HG02885 (cell line): Measurements from ENCODE around the gene RAB3D.

Source experiments
- ATAC-seq: cut with Tn5 transposase; IDR thresholded peaks from one replicate; pipeline ENCODE4 v1.9.1; 2021; ENCODE audit warnings: mild to moderate bottlenecking; ENCODE audit not compliant: unreplicated experiment, poor library complexity

Gene RAB3D

GRCh38 chr19:11299946-11300810, 39.3 kb downstream of the RAB3D start:
- ATAC-seq = no peak

GRCh38 chr19:11296264-11296663, 43.2 kb downstream of the RAB3D start:
- ATAC-seq = no peak

DNA sequence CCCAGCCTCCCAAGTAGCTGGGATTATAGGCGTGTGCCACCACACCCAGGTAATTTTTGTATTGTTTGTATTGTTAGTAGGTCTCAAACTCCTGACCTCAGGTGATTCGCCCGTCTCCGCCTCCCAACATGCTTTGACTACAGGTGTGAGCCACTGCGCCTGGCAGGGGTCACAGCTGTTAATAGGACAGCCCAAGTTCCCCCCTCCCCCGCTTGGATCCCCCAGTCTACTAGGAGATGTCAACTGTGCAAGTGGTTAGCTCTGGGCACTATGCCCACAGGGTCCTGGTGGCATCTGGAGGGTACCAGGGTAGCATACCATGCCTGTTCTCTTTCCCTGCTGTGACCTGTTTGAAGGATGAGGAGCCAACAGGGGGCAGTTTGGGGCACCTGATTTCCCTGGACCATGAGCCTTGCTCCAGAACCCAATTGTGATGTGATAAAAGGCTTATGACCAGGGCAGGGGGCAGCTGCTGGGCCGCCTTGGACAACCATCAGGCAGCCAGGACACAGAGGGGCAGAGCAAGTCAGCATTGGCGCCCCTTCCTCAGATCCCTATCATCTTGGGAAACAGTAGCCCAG, 43.7 kb downstream of the RAB3D start, which contains the start of gene TSPAN16:
Gene TSPAN16, plus strand, starts transcription at position 496 of the 581 bp plus-strand sequence. CDS start 138 bp downstream, outside the sequence.
- ATAC-seq = no peak

DNA sequence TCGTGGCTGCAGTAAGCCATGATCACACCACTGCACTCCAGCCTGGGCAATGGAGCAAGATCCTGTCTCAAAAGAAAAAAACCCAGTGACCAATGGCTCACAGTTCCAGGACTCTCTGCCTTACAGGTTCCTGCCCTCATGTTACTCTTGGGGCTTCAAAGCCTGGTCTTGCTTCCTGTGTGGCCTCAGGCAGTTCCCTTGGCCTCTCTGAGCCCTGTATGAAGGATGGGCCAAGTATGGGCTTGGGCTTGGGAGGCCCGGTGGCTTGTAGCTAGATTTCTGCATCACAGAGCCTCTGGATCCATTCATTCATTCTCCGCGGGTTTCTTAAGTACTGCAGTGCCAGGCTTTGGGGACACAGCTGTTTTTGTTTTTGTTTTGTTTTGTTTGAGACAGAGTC, 44.3 kb downstream of the RAB3D start:
- no peak for ATAC-seq

DNA sequence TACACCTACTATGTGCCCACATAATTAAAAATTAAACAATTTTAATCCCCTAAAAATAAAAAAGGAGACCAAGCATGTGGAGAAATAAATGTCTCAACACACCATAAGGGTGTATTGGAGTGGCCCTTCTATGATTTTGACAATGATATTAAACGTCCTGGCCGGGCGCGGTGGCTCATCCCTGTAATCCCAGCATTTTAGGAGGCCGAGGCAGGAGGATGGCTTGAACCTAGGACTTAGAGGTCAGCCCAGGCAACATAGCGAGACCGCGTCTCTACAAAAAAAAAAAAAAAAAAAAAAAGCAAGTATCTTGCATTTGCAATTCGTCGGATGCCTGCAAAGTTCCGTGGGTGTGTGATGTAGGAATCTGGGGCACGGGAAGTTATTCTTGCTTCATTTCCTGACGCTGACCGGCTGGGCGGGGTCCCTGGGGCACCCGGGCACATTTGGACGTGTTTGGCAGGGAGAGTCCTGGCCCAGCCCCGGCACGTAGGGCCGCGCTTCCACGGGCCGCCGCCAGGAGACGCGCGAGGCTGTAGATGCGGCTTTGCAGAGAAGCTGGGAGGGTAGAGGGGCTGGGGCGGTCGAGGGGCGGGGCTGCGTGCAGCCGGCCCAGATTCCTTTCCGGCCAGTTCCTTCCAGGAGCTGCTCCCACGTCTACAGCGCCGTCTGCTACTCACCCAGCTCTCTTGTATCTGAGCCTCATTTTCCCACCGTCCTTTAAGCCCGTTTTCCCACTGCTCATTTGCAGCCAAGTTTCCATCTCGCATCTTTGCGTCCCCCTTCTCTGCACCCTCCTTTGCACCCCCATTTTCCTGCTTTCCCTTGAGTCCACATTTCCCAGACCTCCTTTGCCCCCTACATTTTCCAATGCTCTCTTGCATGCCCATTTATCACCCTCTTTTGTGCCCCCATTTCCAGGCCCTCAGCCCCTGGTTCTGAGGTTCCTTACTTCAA, 45.7 kb downstream of the RAB3D start:
- no peak for ATAC-seq

DNA sequence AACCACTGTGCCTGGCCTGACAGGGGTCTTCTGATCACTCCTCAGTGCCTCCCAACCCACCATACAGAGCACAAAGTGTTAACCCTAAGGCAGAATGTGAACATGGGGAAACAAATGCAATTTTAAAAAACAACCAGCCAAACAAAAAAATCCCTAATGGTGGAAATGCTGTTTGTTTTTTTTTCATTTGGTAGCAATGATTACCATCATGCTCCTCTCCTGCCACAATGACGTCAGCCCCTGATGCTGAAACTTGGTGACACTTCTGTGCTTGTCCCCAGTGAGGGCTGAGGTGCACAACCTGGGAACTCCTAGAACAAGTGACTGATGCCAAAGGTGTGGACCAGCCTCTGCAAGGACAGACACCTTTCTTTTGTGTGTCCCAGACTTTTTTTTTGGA, 47.5 kb downstream of the RAB3D start:
- ATAC-seq = no peak

GRCh38 chr19:11291415-11291814, 48.0 kb downstream of the RAB3D start:
- no peak for ATAC-seq

GRCh38 chr19:11290256-11290655, 49.2 kb downstream of the RAB3D start:
- ATAC-seq = no peak

DNA sequence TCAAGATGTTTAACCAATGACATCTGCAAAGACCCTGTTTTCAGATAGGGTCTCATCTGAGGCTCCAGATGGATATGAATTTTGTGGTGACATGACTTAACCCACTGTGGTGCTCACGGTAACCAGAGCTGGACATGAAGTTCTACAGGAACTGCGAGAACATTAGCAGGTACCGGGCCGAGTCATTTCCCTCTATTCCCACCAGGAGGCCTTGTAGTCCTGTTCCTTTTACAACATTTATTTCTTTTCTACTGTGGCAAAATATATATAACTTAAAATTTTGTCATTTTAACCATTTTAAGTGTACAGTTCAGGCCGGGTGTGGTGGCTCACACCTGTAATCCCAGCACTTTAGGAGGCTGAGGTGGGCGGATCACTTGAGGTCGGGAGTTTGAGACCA, 51.1 kb downstream of the RAB3D start:
- no peak for ATAC-seq

GRCh38 chr19:11286312-11286974, 53.0 kb downstream of the RAB3D start:
- no peak for ATAC-seq

- no peak for ATAC-seq
These were observed 54.9 kb downstream of the RAB3D start for GRCh38 chr19:11284515-11284914.

DNA sequence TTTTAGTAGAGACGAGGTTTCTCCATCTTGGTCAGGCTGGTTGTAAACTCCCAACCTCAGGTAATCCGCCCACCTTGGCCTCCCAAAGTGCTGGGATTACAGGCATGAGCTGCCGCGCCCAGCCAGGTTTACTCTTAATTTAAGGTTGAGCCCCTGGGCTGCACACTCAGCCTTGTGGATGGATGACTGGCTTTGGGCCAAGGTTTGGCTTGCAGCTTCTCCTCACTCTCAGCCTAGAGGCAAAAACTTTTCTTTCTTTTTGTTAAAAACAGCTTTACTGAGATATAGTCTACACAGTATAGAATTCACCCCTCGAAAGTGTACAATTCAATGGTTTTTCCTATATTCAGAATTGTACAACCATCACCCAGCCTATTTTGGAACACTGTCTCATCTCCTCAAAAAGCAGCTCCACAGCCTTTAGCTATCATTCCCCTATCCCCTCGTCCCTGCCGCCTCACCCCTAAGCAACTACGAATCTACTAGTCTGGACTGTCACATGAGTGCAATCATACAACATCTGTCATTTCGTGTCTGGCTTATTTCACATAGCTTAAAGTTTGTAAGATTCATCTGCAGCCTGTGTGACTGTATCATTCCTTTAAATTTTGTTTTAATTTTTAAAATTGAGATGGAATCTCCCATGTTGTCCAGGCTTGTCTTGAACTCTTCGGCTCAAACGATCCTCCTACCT, 58.0 kb downstream of the RAB3D start:
- no peak for ATAC-seq

DNA sequence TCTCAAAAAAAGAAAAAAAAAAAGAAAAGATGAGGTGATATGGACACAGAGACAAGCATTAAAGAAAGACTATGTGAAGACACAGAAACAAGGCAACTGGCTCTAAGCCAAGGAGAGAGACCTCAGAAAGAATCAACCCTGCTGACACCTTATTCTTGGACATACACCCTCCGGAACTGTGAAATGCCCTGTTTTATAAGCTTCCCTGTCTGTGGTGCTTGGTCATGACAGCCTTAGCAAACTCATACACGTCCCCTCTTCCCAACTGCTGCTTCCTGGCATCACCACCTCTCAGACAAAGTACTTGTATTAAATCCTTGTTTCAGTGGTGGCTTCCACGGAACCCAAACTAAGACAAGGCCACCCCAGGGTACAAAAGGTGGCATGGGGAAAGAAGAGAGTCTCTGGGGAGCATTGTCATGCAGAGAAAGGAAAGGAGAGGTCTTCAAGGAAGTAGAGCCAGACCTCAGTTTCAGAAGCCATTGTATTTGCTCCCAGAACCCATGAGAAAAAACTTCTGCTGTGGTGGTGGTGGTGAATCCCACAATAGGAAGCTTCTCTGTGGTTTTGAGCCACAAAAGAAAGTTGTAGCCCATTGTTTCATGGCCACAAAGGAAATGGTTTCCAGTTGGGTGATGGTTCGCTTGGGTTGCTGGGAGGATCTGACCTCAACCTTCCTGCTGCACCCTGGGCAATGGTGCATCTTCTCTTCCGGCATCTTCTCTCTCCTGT, 59.8 kb downstream of the RAB3D start:
- no peak for ATAC-seq

GRCh38 chr19:11278670-11279069, 60.8 kb downstream of the RAB3D start:
- no peak for ATAC-seq

- ATAC-seq = no peak
These were observed 64.8 kb downstream of the RAB3D start for GRCh38 chr19:11274533-11275086.

- no peak for ATAC-seq
These were observed 65.5 kb downstream of the RAB3D start for GRCh38 chr19:11273989-11274388.

GRCh38 chr19:11273296-11273695, 66.2 kb downstream of the RAB3D start:
- no peak for ATAC-seq
